Erythroblast (primary cell): ENCODE measurements around the gene RENBP.

Source experiments
- GATA1 ChIP-seq: IDR thresholded peaks from 2 replicates; pipeline ENCODE4 v1.6.1; 2011; ENCODE audit warnings: low read depth, mild to moderate bottlenecking, control low read depth, low read length, moderate library complexity
- POLR2A ChIP-seq: IDR thresholded peaks from 2 replicates; pipeline ENCODE4 v1.6.1; 2011; ENCODE audit warnings: mild to moderate bottlenecking, low read length

- no peak for TF ChIP-seq POLR2A
- TF ChIP-seq GATA1 = no peak
These were observed 16.8 kb upstream of the RENBP start for GRCh38 chrX:153961292-153961691.
